Nephron progenitor cell (in vitro differentiated cells): Measurements from ENCODE around the gene MAGI2.

Source experiments
- DNase-seq: peaks from one replicate; pipeline ENCODE4 v3.0.0; 2021
- H3K27ac Mint-ChIP-seq: 2 replicates; pipeline ENCODE4 v1.8.0; 2021; ENCODE audit warnings: mild to moderate bottlenecking, moderate library complexity, mixed read lengths
- H3K27me3 Mint-ChIP-seq: 2 replicates; pipeline ENCODE4 v1.8.0; 2021; ENCODE audit warnings: mild to moderate bottlenecking, low read depth, mixed read lengths; ENCODE audit not compliant: poor library complexity
- H3K36me3 Mint-ChIP-seq: 2 replicates; pipeline ENCODE4 v1.8.0; 2021; ENCODE audit warnings: low read depth, mixed read lengths
- H3K4me1 Mint-ChIP-seq: 2 replicates; pipeline ENCODE4 v1.8.0; 2021; ENCODE audit warnings: mixed read lengths
- H3K4me3 Mint-ChIP-seq: 2 replicates; pipeline ENCODE4 v1.8.0; 2021; ENCODE audit warnings: mild to moderate bottlenecking, moderate library complexity, mixed read lengths
- H3K9me3 Mint-ChIP-seq: 2 replicates; pipeline ENCODE4 v1.8.0; 2021; ENCODE audit warnings: mild to moderate bottlenecking, moderate library complexity, mixed read lengths
- CTCF ChIP-seq: fragments of 200-600 bp; sonication (generic); IDR thresholded peaks from 2 replicates; pipeline ENCODE4 v1.5.0; 2021; ENCODE audit warnings: antibody characterized with exemption

MAGI2 gene

GRCh38 chr7:78444267-78444666 is 1009.2 kb downstream of the MAGI2 start:
- TF ChIP-seq CTCF = no peak
- Mint-ChIP-seq H3K27ac (no peak overlapping the region), H3K27me3 (no peaks in the 10 kb centered on the region), H3K4me1 (peaks cover 30% of the 10 kb centered on the region), H3K36me3 (no peaks in the 10 kb centered on the region), H3K4me3 (no peak overlapping the region), H3K9me3 (no peaks in the 10 kb centered on the region)
- no peak for DNase-seq

- DNase-seq = no peak
- TF ChIP-seq CTCF = no peak
- H3K36me3 Mint-ChIP-seq = no peaks in the 10 kb centered on the region
- no peak overlapping the region for H3K27ac Mint-ChIP-seq
- no peaks in the 10 kb centered on the region for H3K27me3 Mint-ChIP-seq
- no peaks in the 10 kb centered on the region for H3K9me3 Mint-ChIP-seq
- no peak overlapping the region for H3K4me3 Mint-ChIP-seq
- peaks cover 30% of the 10 kb centered on the region for H3K4me1 Mint-ChIP-seq
These were observed 1009.7 kb downstream of the MAGI2 start for GRCh38 chr7:78443811-78444210.

- no peak for DNase-seq
- no peak for TF ChIP-seq CTCF
- Mint-ChIP-seq H3K4me3 (no peak overlapping the region), H3K9me3 (no peaks in the 10 kb centered on the region), H3K27me3 (no peaks in the 10 kb centered on the region), H3K27ac (no peak overlapping the region), H3K4me1 (peaks cover 31% of the 10 kb centered on the region), H3K36me3 (no peaks in the 10 kb centered on the region)
These were observed 1011.7 kb downstream of the MAGI2 start for GRCh38 chr7:78441737-78442136.

GRCh38 chr7:78438433-78438832 is 1015.0 kb downstream of the MAGI2 start:
- TF ChIP-seq CTCF = no peak

GRCh38 chr7:78437118-78437517 is 1016.3 kb downstream of the MAGI2 start:
- H3K27me3 Mint-ChIP-seq = no peaks in the 10 kb centered on the region
- no peak overlapping the region for H3K27ac Mint-ChIP-seq
- peaks cover 27% of the 10 kb centered on the region for H3K4me1 Mint-ChIP-seq
- TF ChIP-seq CTCF = no peak
- no peaks in the 10 kb centered on the region for H3K36me3 Mint-ChIP-seq
- no peak overlapping the region for H3K4me3 Mint-ChIP-seq
- no peak for DNase-seq
- no peaks in the 10 kb centered on the region for H3K9me3 Mint-ChIP-seq

More at GRCh38 chr7:78438433-78438832, 1015.0 kb downstream of the MAGI2 start:
- H3K27ac Mint-ChIP-seq = no peak overlapping the region
- no peaks in the 10 kb centered on the region for H3K27me3 Mint-ChIP-seq
- no peaks in the 10 kb centered on the region for H3K36me3 Mint-ChIP-seq
- H3K4me3 Mint-ChIP-seq = no peak overlapping the region
- H3K9me3 Mint-ChIP-seq = no peaks in the 10 kb centered on the region
- H3K4me1 Mint-ChIP-seq = peaks cover 37% of the 10 kb centered on the region
- DNase-seq = no peak

- peaks cover 16% of the 10 kb centered on the region for H3K4me1 Mint-ChIP-seq
- no peaks in the 10 kb centered on the region for H3K36me3 Mint-ChIP-seq
- H3K4me3 Mint-ChIP-seq = no peak overlapping the region
- DNase-seq = no peak
- no peaks in the 10 kb centered on the region for H3K9me3 Mint-ChIP-seq
- peak overlapping the region; percentile 92 for H3K27ac Mint-ChIP-seq
- H3K27me3 Mint-ChIP-seq = no peaks in the 10 kb centered on the region
- TF ChIP-seq CTCF = no peak
These were observed 1018.1 kb downstream of the MAGI2 start for GRCh38 chr7:78435355-78435754.
